HepG2 (cell line): ENCODE measurements around the gene CTSA. TPM values are rescaled to one million over a fixed set of nuclear protein-coding genes. Genes with fewer than 3 reads are reported as not detected.

Experiments
- AGO2 ChIP-seq: fragments of 200-400 bp; formaldehyde crosslinking; optimal IDR thresholded peaks from 2 replicates; pipeline ENCODE3; 2017; ENCODE audit warnings: mild to moderate bottlenecking, low read depth, low read length, moderate library complexity
- ASH2L ChIP-seq: fragments of 300-600, 200-600 bp; sonication (generic); IDR thresholded peaks from 2 replicates; pipeline ENCODE4 v1.7.0; 2017; ENCODE audit warnings: low read depth, mild to moderate bottlenecking, moderate library complexity, mixed read lengths, low read length; ENCODE audit not compliant: insufficient read length
- BRF2 ChIP-seq: sonication (generic); formaldehyde crosslinking; IDR thresholded peaks from 2 replicates; pipeline ENCODE4 v1.8.1; 2022; ENCODE audit warnings: mild to moderate bottlenecking, missing genetic modification reagents
- CREB1 ChIP-seq, 2 experiments: fragments of 450-650 bp in 1 of 2; IDR thresholded peaks; 2 replicates each; pipeline ENCODE4 v1.6.1; 2016 to 2017; ENCODE audit warnings: control low read depth in 1 of 2, mild to moderate bottlenecking in 1 of 2, missing compliant biosample characterization in 1 of 2, missing genetic modification characterization in 1 of 2
- CREB3 ChIP-seq: sonication (generic); formaldehyde crosslinking; IDR thresholded peaks from 2 replicates; pipeline ENCODE4 v1.5.0; 2020; ENCODE audit warnings: missing genetic modification reagents
- DRAP1 ChIP-seq: IDR thresholded peaks from 2 replicates; pipeline ENCODE4 v1.6.1; 2016; ENCODE audit warnings: missing genetic modification reagents, missing compliant biosample characterization
- EZH2 ChIP-seq: conservative IDR thresholded peaks from 2 replicates; pipeline ENCODE4 v1.6.1; 2012; ENCODE audit warnings: mild to moderate bottlenecking, low read depth, low read length, moderate library complexity
- FOSL2 ChIP-seq: sonication (generic); formaldehyde crosslinking; IDR thresholded peaks from 2 replicates; pipeline ENCODE4 v1.4.0; 2020; ENCODE audit warnings: missing genetic modification reagents
- KDM5A ChIP-seq: fragments of 200-600 bp; sonication (generic); IDR thresholded peaks from 2 replicates; pipeline ENCODE4 v1.7.0; 2018; ENCODE audit warnings: antibody characterized with exemption, mild to moderate bottlenecking, low read length, borderline replicate concordance
- MLXIP ChIP-seq: sonication (generic); formaldehyde crosslinking; IDR thresholded peaks from 2 replicates; pipeline ENCODE4 v1.9.0; 2021; ENCODE audit warnings: missing genetic modification reagents, borderline replicate concordance
- MXD1 ChIP-seq: sonication (generic); formaldehyde crosslinking; IDR thresholded peaks from 2 replicates; pipeline ENCODE4 v1.4.0; 2020; ENCODE audit warnings: mild to moderate bottlenecking, missing genetic modification reagents
- MXI1 ChIP-seq: IDR thresholded peaks from 3 replicates; pipeline ENCODE4 v1.6.1; 2012; ENCODE audit warnings: low read depth, low read length, inconsistent platforms, borderline replicate concordance
- NFATC3 ChIP-seq: sonication (generic); formaldehyde crosslinking; IDR thresholded peaks from 2 replicates; pipeline ENCODE4 v1.5.1; 2020; ENCODE audit warnings: mild to moderate bottlenecking, missing genetic modification reagents
- SAP130 ChIP-seq: IDR thresholded peaks from 2 replicates; pipeline ENCODE4 v1.6.1; 2016; ENCODE audit warnings: low read depth
- SMYD3 ChIP-seq: sonication (generic); formaldehyde crosslinking; IDR thresholded peaks from 2 replicates; pipeline ENCODE4 v1.8.1; 2023; ENCODE audit warnings: mild to moderate bottlenecking, missing genetic modification reagents
- TAF15 ChIP-seq: fragments of 200-400 bp; formaldehyde crosslinking; IDR thresholded peaks from one replicate; pipeline ENCODE4 v1.6.1; 2018; ENCODE audit warnings: mild to moderate bottlenecking, low read depth, low read length; ENCODE audit not compliant: poor library complexity, severe bottlenecking
- TBX2 ChIP-seq: sonication (generic); formaldehyde crosslinking; IDR thresholded peaks from 2 replicates; pipeline ENCODE4 v1.5.0; 2020; ENCODE audit warnings: missing genetic modification reagents, mild to moderate bottlenecking, borderline replicate concordance
- ZBTB7B ChIP-seq: sonication (generic); formaldehyde crosslinking; IDR thresholded peaks from 2 replicates; pipeline ENCODE4 v1.4.0; 2020; ENCODE audit warnings: missing genetic modification reagents
- ZFP1 ChIP-seq: IDR thresholded peaks from 2 replicates; pipeline ENCODE4 v1.6.1; 2016
- ZMYM4 ChIP-seq: sonication (generic); formaldehyde crosslinking; IDR thresholded peaks from 2 replicates; pipeline ENCODE4 v1.8.1; 2023; ENCODE audit warnings: mild to moderate bottlenecking, missing genetic modification reagents
- ZNF230 ChIP-seq: sonication (generic); formaldehyde crosslinking; IDR thresholded peaks from 2 replicates; pipeline ENCODE4 v1.4.0; 2020; ENCODE audit warnings: mild to moderate bottlenecking, missing genetic modification reagents
- ZNF260 ChIP-seq: sonication (generic); formaldehyde crosslinking; IDR thresholded peaks from 2 replicates; pipeline ENCODE4 v1.4.0; 2020; ENCODE audit warnings: missing genetic modification reagents, low read depth, mild to moderate bottlenecking, borderline replicate concordance
- ZNF607 ChIP-seq: sonication (generic); formaldehyde crosslinking; IDR thresholded peaks from 2 replicates; pipeline ENCODE4 v1.5.1; 2020; ENCODE audit warnings: missing genetic modification reagents, mild to moderate bottlenecking, borderline replicate concordance
- ZNF644 ChIP-seq: IDR thresholded peaks from 2 replicates; pipeline ENCODE4 v1.6.1; 2016; ENCODE audit warnings: low read depth
- polyA plus RNA-seq, 8 experiments: library from polyadenylated mRNA; depleted of rRNA in 3 of 8; stranded (reverse) in 7 of 8; unstranded in 1 of 8; fragments of >200 nt; fragmentation: Illumina TruSeq in 4 of 8; extraction: Trizol in 4 of 8; gene quantifications; 2 replicates each; pipeline versions ENCODE4 v1.2.1 to v1.2.3, GENCODE V29; 2011 to 2016; ENCODE audit warnings: low read depth in 4 of 8, missing spikeins in 1 of 8, mixed read lengths in 1 of 8; ENCODE audit not compliant: insufficient read depth in 1 of 8
- total RNA-seq, 5 experiments: library from RNA; depleted of rRNA; stranded (reverse); fragments of >200 nt; fragmentation: Illumina TruSeq; extraction: Trizol; gene quantifications; 2 replicates each; pipeline ENCODE4 v1.2.3, GENCODE V29; 2016; ENCODE audit warnings: low read depth in 1 of 5

The CTSA gene
- total and polyA plus RNA-seq, 2 of the 13 experiments (the other 11 are each of a cell fraction or from before 2014, with no cell fraction given), result 202 to 231 TPM

- TF ChIP-seq MLXIP (peak; percentile 47; the same call in 1 of the 2 replicates), ZNF644 (CRISPR knock-in tag) (no peak), EZH2 (no peak), KDM5A (peak; percentile 90), ZFP1 (CRISPR knock-in tag) (peak; percentile 89; the same call in 1 of the 2 replicates), ASH2L (peak; percentile 85), CREB3 (CRISPR knock-in tag) (0 out of 2 replicates have a peak, but pooled peaks have one; percentile 54), CREB1 (IDR thresholded peaks at IDR 0.05) (peak; percentile 91), CREB1 (CRISPR knock-in tag; IDR thresholded peaks at IDR 0.05) (peak; percentile 93), MXD1 (CRISPR knock-in tag) (peak; percentile 88), AGO2 (no peak), ZMYM4 (CRISPR knock-in tag) (peak; percentile 87), SMYD3 (CRISPR knock-in tag) (peak; percentile 89), FOSL2 (0 out of 2 replicates have a peak, but pooled peaks have one; percentile 42), ZNF230 (CRISPR knock-in tag) (peak; percentile 28), SAP130 (CRISPR knock-in tag) (peak; percentile 100), BRF2 (no peak), ZNF607 (CRISPR knock-in tag) (peak; percentile 94), TBX2 (CRISPR knock-in tag) (peak; percentile 93), NFATC3 (CRISPR knock-in tag) (0 out of 2 replicates have a peak, but pooled peaks have one; percentile 15), ZBTB7B (peak; percentile 73; the same call in 1 of the 2 replicates), DRAP1 (CRISPR knock-in tag) (peak; percentile 100), ZNF260 (no peak), TAF15 (peak; percentile 82), MXI1 (peak; percentile 82; the same call in 2 of the 3 replicates)
Observed at GRCh38 chr20:45857114-45857881, 33.8 kb upstream of the CTSA start, which contains the start of the genes ACOT8 and ZSWIM3 (continued).
